Measurements from ENCODE around the gene MOB2.

DNA sequence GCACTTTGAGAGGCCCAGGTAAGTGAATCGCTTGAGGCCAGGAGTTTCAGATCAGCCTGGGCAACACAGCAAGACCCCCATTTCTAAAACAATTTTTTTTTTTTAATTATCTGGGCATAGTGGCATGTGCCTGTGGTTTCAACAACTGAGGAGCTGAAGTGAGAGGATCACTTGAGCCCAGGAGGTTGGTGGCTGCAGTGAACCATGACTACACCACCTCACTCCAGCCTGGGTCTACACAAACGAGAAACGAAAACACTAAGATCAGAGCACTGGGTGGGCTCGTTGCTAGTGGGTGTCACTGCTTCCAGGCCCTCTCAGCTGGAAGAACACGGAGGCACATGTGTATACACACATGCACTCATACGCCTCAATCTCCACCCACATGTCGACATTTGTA is 4.1 kb upstream of the MOB2 start:
- TF ChIP-seq, protein P1, sequence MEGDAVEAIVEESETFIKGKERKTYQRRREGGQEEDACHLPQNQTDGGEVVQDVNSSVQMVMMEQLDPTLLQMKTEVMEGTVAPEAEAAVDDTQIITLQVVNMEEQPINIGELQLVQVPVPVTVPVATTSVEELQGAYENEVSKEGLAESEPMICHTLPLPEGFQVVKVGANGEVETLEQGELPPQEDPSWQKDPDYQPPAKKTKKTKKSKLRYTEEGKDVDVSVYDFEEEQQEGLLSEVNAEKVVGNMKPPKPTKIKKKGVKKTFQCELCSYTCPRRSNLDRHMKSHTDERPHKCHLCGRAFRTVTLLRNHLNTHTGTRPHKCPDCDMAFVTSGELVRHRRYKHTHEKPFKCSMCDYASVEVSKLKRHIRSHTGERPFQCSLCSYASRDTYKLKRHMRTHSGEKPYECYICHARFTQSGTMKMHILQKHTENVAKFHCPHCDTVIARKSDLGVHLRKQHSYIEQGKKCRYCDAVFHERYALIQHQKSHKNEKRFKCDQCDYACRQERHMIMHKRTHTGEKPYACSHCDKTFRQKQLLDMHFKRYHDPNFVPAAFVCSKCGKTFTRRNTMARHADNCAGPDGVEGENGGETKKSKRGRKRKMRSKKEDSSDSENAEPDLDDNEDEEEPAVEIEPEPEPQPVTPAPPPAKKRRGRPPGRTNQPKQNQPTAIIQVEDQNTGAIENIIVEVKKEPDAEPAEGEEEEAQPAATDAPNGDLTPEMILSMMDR (conservative IDR thresholded peaks at IDR 0.05; ENCODE audit: low read length) = no peak
- TF ChIP-seq EZH2phosphoT487 (IDR thresholded peaks at IDR 0.05; ENCODE audit: borderline replicate concordance, low read depth, low read length) = no peak
